ENCODE results near the gene METTL26. TPM values are rescaled to one million over a fixed set of nuclear protein-coding genes. Genes with fewer than 3 reads are reported as not detected.

The METTL26 gene
- total and polyA plus RNA-seq, 9 of the 15 experiments (the other 6 are each of a cell fraction or from before 2014, with no cell fraction given): 7.3 to 262 (median 80.9) TPM

DNA sequence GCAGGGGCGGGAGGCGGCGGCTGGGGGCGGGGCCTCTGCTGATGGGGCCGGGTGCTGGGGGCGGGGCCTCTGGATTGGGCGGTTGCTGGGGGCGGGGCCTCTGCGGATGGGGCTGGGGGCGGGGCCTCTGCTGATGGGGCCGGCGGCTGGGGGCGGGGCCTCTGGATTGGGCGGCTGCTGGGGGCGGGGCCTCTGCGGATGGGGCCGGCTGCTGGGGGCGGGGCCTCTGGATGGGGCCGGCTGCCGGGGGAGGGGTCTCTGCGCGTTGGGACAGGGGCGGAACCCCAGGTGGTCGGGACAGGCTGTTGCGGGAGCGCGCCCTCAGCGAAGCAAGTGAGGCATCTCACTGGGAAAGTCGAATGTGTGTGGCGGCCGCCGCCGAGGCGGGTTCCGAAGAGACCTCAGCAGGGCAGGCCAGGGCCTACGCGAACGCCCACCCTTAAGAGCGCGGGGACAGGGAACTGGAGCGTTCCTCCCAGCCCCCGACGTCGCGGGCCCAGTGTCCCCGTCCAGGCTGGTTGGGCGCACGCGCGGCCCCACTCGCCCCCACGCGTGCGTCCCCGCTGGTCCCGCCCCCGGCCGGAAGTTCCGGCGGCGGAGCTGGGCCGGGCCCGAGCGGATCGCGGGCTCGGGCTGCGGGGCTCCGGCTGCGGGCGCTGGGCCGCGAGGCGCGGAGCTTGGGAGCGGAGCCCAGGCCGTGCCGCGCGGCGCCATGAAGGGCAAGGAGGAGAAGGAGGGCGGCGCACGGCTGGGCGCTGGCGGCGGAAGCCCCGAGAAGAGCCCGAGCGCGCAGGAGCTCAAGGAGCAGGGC, 43.9 kb upstream of the METTL26 start, which contains the start of gene STUB1 (continued):
- no peak for TF ChIP-seq ZBTB8A (IDR thresholded peaks at IDR 0.05; ENCODE audit: partially characterized antibody)
- no peak for TF ChIP-seq DMBX1 (CRISPR knock-in tag; IDR thresholded peaks at IDR 0.05; ENCODE audit: borderline replicate concordance)
- TF ChIP-seq, protein P1, sequence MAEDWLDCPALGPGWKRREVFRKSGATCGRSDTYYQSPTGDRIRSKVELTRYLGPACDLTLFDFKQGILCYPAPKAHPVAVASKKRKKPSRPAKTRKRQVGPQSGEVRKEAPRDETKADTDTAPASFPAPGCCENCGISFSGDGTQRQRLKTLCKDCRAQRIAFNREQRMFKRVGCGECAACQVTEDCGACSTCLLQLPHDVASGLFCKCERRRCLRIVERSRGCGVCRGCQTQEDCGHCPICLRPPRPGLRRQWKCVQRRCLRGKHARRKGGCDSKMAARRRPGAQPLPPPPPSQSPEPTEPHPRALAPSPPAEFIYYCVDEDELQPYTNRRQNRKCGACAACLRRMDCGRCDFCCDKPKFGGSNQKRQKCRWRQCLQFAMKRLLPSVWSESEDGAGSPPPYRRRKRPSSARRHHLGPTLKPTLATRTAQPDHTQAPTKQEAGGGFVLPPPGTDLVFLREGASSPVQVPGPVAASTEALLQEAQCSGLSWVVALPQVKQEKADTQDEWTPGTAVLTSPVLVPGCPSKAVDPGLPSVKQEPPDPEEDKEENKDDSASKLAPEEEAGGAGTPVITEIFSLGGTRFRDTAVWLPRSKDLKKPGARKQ (CRISPR knock-in tag; IDR thresholded peaks at IDR 0.05): no peak
- no peak for TF ChIP-seq DPF2 (IDR thresholded peaks at IDR 0.05)
- TF ChIP-seq, protein P2, sequence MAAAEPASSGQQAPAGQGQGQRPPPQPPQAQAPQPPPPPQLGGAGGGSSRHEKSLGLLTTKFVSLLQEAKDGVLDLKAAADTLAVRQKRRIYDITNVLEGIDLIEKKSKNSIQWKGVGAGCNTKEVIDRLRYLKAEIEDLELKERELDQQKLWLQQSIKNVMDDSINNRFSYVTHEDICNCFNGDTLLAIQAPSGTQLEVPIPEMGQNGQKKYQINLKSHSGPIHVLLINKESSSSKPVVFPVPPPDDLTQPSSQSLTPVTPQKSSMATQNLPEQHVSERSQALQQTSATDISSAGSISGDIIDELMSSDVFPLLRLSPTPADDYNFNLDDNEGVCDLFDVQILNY (CRISPR knock-in tag; IDR thresholded peaks at IDR 0.05): no peak
- no peak for TF ChIP-seq ZNF76 (CRISPR knock-in tag; IDR thresholded peaks at IDR 0.05; ENCODE audit: borderline replicate concordance)
- TF ChIP-seq, protein P3, sequence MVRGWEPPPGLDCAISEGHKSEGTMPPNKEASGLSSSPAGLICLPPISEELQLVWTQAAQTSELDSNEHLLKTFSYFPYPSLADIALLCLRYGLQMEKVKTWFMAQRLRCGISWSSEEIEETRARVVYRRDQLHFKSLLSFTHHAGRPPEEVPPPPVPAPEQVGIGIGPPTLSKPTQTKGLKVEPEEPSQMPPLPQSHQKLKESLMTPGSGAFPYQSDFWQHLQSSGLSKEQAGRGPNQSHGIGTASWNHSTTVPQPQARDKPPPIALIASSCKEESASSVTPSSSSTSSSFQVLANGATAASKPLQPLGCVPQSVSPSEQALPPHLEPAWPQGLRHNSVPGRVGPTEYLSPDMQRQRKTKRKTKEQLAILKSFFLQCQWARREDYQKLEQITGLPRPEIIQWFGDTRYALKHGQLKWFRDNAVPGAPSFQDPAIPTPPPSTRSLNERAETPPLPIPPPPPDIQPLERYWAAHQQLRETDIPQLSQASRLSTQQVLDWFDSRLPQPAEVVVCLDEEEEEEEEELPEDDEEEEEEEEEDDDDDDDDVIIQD (CRISPR knock-in tag; IDR thresholded peaks at IDR 0.05): no peak
- TF ChIP-seq SLC30A9 (CRISPR knock-in tag; IDR thresholded peaks at IDR 0.05): no peak
- TF ChIP-seq, protein P4, sequence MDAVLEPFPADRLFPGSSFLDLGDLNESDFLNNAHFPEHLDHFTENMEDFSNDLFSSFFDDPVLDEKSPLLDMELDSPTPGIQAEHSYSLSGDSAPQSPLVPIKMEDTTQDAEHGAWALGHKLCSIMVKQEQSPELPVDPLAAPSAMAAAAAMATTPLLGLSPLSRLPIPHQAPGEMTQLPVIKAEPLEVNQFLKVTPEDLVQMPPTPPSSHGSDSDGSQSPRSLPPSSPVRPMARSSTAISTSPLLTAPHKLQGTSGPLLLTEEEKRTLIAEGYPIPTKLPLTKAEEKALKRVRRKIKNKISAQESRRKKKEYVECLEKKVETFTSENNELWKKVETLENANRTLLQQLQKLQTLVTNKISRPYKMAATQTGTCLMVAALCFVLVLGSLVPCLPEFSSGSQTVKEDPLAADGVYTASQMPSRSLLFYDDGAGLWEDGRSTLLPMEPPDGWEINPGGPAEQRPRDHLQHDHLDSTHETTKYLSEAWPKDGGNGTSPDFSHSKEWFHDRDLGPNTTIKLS (IDR thresholded peaks at IDR 0.05; ENCODE audit: borderline replicate concordance, low read depth): no peak
- TF ChIP-seq, protein P5, sequence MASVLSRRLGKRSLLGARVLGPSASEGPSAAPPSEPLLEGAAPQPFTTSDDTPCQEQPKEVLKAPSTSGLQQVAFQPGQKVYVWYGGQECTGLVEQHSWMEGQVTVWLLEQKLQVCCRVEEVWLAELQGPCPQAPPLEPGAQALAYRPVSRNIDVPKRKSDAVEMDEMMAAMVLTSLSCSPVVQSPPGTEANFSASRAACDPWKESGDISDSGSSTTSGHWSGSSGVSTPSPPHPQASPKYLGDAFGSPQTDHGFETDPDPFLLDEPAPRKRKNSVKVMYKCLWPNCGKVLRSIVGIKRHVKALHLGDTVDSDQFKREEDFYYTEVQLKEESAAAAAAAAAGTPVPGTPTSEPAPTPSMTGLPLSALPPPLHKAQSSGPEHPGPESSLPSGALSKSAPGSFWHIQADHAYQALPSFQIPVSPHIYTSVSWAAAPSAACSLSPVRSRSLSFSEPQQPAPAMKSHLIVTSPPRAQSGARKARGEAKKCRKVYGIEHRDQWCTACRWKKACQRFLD (CRISPR knock-in tag; IDR thresholded peaks at IDR 0.05): no peak
- TF ChIP-seq KDM4B (IDR thresholded peaks at IDR 0.05; ENCODE audit: borderline replicate concordance in 2 of 2, low read depth in 1 of 2): no peak
- TF ChIP-seq NUFIP1 (IDR thresholded peaks at IDR 0.05; ENCODE audit: partially characterized antibody): no peak
- no peak for TF ChIP-seq ZNF311 (CRISPR knock-in tag; IDR thresholded peaks at IDR 0.05)
- TF ChIP-seq TAF15 (IDR thresholded peaks at IDR 0.05; ENCODE audit: low read depth, low read length): no peak
- no peak for TF ChIP-seq ZNF384 (IDR thresholded peaks at IDR 0.05; ENCODE audit: low read depth, low read length)
- TF ChIP-seq, protein P6, sequence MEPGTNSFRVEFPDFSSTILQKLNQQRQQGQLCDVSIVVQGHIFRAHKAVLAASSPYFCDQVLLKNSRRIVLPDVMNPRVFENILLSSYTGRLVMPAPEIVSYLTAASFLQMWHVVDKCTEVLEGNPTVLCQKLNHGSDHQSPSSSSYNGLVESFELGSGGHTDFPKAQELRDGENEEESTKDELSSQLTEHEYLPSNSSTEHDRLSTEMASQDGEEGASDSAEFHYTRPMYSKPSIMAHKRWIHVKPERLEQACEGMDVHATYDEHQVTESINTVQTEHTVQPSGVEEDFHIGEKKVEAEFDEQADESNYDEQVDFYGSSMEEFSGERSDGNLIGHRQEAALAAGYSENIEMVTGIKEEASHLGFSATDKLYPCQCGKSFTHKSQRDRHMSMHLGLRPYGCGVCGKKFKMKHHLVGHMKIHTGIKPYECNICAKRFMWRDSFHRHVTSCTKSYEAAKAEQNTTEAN (CRISPR knock-in tag; IDR thresholded peaks at IDR 0.05): no peak
- no peak for TF ChIP-seq MCM7 (IDR thresholded peaks at IDR 0.05)
- TF ChIP-seq NR2C2 (CRISPR knock-in tag; IDR thresholded peaks at IDR 0.05): no peak
- TF ChIP-seq NR2C2 (tag; IDR thresholded peaks at IDR 0.05): peak; percentile 39; the same call in 1 of the 2 replicates
- TF ChIP-seq TARDBP (IDR thresholded peaks at IDR 0.05): peak; percentile 85
